HPDE6-E6E7 (cell line): ENCODE data around the gene DCN.

Experiments used
- DNase-seq: peaks from one replicate; pipeline ENCODE4 v3.0.0; 2011; ENCODE audit warnings: missing footprints; ENCODE audit errors: extremely low spot score

Gene DCN

DNA sequence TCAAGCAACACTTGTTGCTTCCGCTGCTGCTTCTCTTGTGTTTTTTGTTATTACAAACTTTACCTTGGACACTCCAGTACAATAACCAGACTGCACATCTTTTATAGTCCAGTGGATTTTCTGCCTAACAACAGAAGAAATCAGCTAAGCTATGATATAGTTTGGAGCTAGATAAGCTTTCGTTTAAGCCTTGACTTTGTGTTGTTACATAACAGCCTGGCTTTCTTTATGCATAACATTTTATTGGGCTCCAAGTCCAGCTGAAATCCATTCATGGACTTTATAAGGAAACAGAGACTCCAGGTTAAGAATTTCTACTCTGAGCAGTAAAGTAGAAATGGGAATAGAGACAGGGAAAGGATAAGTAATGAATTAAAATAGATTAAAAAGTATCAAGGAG lies 3.5 kb upstream of the DCN start:
- DNase-seq: no peak

DNA sequence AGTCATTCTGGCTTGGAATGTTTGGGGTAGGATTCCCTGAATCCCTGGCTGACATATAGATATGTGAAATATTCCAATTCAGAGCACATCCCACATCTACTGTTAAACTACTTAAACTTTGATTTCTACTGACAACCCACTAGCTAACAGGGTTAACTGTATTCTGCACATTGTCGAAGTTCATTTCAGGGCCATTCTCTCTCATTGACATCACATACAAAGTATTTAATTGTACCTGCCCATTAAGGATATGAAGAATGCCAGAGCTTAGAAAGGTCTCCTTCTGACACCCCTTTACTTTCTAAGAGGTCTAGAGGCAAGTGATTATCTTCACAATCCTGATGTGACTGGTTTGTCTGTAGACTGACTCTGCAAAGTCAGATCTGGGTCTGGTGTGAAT lies 2.8 kb upstream of the DCN start:
- no peak for DNase-seq

DNA sequence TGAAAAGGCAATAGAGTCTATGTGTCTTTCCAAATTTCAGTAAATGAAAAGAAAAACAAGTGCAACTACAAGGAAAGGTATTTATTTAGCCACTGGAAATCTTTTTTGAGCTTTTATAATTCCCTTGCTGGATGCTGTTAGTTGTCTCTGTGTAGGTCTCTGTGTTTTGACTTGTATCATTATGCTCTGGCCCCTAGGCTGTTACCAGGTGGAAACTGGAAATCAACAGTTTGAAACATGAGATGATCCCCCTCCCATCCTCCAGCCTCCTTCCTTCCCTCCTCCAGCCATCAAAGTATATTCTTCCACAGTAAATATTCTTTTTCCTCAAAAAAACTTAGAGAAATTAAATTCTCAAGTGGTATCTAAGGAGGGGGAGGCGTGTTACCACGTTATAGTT lies 934 bp upstream of the DCN start:
- DNase-seq: no peak

DNA sequence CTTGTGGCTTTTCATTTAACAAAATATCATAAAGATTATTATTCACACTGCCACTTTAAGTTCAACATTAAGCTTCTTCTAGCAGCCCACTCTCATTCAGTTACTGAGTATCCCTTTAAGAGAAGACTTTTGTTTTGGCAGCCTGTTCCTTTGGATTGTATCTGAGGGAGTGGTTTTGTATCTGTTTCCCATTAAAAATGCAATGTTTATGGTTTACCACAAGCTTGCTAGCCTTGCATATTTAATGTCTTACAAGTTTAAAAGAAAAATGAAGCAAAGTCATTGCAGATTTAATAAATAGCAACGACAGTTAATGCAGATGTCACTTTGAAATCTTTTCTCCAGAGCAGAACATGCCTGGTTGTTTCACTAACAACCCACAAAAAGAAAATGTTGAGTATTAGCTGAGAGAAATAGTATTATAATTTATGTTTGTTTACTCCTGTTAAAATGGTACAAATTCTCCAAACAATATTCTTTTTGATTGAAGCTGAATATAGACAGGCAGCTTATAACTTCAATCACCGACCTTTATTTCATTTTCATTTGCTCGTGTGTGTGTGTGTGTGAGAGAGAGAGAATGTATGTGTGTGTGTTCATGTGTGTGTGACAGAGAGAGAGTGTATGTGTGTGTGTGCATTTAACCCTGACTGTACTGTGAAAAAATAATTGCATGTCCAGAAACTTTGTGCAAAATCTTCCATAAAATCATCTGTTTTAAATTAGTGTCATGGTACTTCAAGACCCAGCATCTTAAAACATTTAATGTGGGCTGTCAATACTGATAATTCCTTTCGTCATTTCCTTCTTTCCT lies 1.8 kb downstream of the DCN start:
- no peak for DNase-seq

GRCh38 chr12:91179966-91180561 lies 2.6 kb downstream of the DCN start:
- DNase-seq: no peak

GRCh38 chr12:91179315-91179714 lies 3.3 kb downstream of the DCN start:
- DNase-seq: no peak

DNA sequence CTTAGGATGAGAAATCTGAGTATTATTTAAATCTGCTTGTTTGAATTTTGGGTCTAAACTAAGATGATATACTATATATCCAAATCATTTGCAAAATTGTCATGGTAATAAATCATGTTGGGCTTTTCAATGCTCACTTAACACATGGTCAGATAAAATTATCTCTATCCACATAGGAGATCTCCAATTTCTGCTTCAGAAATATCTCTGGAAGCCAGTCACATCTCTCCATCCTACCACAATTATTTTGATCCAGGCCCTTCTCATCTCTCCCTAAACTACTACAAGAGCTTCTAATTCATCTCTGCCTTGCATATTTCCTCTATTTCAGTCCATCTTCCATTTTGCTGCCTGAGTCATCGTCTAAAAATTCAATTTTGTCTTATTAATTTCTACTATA lies 3.8 kb downstream of the DCN start:
- no peak for DNase-seq

DNA sequence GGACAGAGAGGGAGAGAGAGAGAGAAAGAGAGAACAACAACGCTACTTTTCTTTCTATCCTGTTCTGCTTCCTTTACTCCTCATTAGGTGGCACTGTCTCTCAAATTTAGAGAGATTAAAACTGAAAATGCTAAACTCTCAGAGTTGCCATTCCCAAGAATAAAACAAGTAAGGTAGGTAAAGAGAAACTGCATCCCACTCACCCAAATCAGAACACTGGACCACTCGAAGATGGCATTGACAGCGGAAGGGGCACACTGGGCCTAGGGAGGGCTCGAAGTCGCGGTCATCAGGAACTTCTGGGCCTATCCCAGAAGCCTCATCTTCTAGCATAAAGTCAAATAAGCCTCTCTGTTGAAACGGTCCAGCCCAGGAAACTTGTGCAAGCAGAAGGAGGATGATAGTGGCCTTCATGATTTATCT lies 4.5 kb downstream of the DCN start:
- DNase-seq: no peak

GRCh38 chr12:91177381-91177780 lies 5.2 kb downstream of the DCN start:
- no peak for DNase-seq

- DNase-seq: no peak
Observed at GRCh38 chr12:91176915-91177314, 5.7 kb downstream of the DCN start.

- DNase-seq: no peak
Observed at GRCh38 chr12:91176358-91176757, 6.3 kb downstream of the DCN start.

DNA sequence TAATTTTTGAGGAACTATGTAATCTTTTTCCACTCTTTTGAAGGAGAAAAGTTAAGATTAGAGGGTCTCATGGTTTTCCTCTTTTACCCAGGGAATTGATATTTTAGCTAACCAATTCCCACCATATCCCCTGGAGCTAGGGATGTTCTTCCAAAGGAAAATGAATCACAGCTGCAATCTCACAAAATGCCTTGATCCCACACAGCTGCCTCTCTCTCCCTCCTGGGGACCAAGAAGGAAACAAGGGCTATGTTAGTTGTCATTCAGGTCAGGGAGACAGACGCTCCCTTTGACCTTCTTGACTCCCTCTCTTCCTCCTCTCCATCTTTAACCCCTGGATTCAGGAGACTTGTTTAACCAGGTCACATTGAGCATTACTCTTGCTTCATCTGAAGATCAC lies 9.5 kb downstream of the DCN start:
- no peak for DNase-seq

GRCh38 chr12:91172096-91172495 lies 10.5 kb downstream of the DCN start:
- no peak for DNase-seq

GRCh38 chr12:91171476-91171875 lies 11.1 kb downstream of the DCN start:
- DNase-seq: no peak

DNA sequence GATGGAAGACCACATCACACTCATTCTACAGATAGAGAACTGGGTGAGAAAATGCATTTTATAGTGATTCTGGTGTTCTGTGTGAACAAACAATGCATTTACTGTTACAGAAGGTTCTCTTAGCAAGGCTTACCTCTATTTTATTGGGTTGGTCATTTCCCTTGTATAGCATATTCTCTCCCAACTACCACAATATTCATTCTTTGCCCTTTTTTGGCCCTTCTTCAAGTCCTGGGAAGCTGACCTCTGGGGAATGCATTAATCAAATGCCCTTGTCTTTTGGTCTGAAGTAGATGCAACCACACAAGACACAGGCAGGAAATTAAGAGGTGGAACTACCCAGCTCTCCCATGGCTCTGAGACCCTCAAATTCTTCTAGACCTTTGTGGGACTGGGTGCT lies 19.5 kb downstream of the DCN start:
- no peak for DNase-seq

- no peak for DNase-seq
Observed at GRCh38 chr12:91161009-91161408, 21.6 kb downstream of the DCN start.

DNA sequence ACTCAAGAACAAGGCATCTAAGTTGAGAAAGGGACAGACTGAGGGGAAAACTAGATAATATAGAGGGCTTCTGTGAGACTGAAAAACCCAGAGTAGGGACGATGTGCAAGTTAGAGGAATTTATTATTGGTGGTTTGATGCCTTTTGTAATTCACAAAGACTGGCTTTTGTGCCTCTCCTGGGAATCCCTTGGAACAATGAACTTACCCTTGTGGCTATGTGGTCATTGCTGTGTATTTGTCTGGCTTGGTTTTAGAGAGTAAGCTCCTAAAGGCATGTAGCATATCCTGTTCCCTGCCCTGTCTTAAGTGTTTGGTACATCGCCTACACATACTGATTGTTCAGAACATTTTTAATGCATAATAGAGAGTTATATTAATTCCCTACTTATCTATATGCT lies 26.6 kb downstream of the DCN start:
- DNase-seq: no peak

GRCh38 chr12:91154131-91154530 lies 28.5 kb downstream of the DCN start:
- no peak for DNase-seq

- DNase-seq: peak; percentile 13
Observed at GRCh38 chr12:91144053-91144452, 38.6 kb downstream of the DCN start.

- DNase-seq: no peak
Observed at GRCh38 chr12:91143206-91143605, 39.4 kb downstream of the DCN start.

DNA sequence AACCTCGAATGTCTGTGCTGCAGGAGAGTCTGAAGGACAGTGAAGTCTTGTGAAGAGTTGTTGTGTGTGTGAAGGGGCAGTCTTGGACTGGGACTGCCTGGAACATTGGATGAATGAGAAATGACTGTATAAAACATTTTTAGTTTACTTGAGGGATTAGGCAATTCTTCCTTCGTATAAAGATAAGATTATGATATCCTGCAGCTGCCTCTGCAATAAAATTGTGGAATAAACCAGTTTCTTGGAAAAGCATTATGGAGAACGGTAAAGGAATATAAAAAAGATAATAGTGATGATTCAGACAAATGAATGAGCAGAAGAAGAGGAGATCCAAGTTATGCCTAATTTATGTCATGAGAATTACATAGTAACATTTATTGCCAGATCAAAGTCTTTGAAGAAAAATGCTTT lies 40.4 kb downstream of the DCN start:
- DNase-seq: no peak

DNA sequence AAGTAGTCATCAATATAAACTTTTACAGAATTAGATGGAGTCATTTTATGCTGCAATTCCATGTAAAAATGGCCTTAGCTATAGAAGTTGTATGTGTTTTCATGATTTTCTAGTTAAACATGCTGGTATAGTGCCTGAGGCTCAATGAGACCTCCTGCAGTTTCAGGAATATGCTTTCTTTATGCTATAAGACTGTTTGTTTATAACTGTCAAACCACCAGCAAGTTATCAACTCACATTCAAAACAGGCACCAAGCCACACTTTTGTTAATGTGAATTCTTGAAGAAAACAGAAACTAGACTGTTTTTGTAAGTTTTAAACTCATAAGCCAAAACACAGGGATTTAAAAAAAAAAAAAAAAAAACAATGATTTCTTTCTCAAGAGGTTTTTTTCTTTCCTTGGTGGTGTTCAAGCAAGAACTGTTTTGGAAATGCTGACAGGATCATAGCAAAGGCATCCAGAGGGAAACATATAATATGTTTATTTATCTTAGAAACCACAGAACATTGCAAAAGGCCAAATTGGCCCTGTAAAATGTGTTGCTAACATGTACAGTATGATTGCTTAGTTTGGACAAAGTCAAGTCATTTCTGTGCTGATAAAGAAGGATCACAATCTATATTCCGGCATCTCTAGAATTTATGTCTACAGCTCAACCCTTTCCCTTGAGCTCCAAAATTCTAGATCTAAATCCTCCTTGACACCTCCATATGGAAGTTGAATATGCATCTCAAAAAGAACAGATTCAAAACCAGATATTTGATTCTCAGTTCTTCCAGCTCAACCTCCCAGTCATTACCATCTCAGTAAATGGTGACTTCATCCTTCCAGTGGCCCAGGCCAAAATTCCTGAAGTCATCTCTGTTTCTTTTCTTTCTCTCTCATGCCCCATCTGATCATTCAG lies 42.3 kb downstream of the DCN start:
- DNase-seq: no peak

DNA sequence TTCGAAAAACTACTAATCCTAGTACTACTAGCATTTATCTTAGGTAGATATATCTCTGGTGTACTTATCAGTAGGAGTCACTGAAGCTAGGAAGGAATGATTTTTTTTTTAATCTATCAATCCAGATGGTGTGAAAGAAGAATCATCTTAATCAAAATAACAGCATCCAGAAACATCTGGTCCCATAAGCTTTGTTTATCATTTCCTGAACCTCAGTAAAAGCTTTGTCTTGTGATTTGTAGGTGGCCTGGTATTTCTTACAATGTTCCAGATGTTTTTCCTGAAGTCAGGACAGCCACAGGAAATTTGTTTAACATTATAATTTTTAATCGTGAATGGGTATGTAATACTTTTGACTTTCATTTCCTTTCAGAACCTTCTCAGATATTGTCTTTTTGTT lies 43.3 kb downstream of the DCN start:
- DNase-seq: no peak
